Hepatocyte (in vitro differentiated cells): ENCODE measurements around the gene MAGI3. TPM values are rescaled to one million over a fixed set of nuclear protein-coding genes. Genes with fewer than 3 reads are reported as not detected.

Experiments
- DNase-seq: peaks from one replicate; pipeline ENCODE4 v3.0.0-alpha.2; 2016; ENCODE audit warnings: low spot score
- H2AFZ ChIP-seq: fragments of 200-600 bp; sonication (generic); 2 replicates; pipeline ENCODE4 v1.6.0; 2016; ENCODE audit warnings: antibody characterized with exemption, mild to moderate bottlenecking
- H3K27ac ChIP-seq: fragments of 200-600 bp; sonication (generic); 2 replicates; pipeline ENCODE4 v1.5.1; 2016; ENCODE audit warnings: mild to moderate bottlenecking
- H3K27me3 ChIP-seq: fragments of 200-600 bp; sonication (generic); 2 replicates; pipeline ENCODE4 v1.6.1; 2016
- H3K36me3 ChIP-seq: fragments of 200-600 bp; sonication (generic); replicated peaks from 2 replicates; pipeline ENCODE4 v1.5.1; 2016; ENCODE audit warnings: low read depth; ENCODE audit not compliant: insufficient read depth
- H3K4me1 ChIP-seq: fragments of 200-600 bp; sonication (generic); 2 replicates; pipeline ENCODE4 v1.5.1; 2016; ENCODE audit warnings: mild to moderate bottlenecking, moderate library complexity; ENCODE audit not compliant: insufficient read depth
- H3K4me2 ChIP-seq: fragments of 200-600 bp; sonication (generic); 2 replicates; pipeline ENCODE4 v1.6.0; 2016
- H3K4me3 ChIP-seq: fragments of 200-600 bp; sonication (generic); 2 replicates; pipeline ENCODE4 v1.5.1; 2016; ENCODE audit warnings: mild to moderate bottlenecking
- H3K79me2 ChIP-seq: fragments of 200-600 bp; sonication (generic); 2 replicates; pipeline ENCODE4 v1.6.0; 2017; ENCODE audit warnings: mild to moderate bottlenecking
- H3K9me2 ChIP-seq: fragments of 200-600 bp; sonication (generic); replicated peaks from 2 replicates; pipeline ENCODE4 v1.6.0; 2017; ENCODE audit warnings: mild to moderate bottlenecking; ENCODE audit not compliant: insufficient read depth
- H3K9me3 ChIP-seq: fragments of 200-600 bp; sonication (generic); 2 replicates; pipeline ENCODE4 v1.5.1; 2016; ENCODE audit warnings: low read depth, mild to moderate bottlenecking
- H4K20me1 ChIP-seq: fragments of 200-600 bp; sonication (generic); 2 replicates; pipeline ENCODE4 v1.6.0; 2016; ENCODE audit warnings: mild to moderate bottlenecking; ENCODE audit not compliant: insufficient read depth, poor library complexity, severe bottlenecking
- CTCF ChIP-seq: fragments of 200-600 bp; sonication (generic); IDR thresholded peaks from 2 replicates; pipeline ENCODE4 v1.5.1; 2016; ENCODE audit warnings: antibody characterized with exemption, mild to moderate bottlenecking; ENCODE audit not compliant: poor library complexity
- EZH2phosphoT487 ChIP-seq: fragments of 200-600 bp; sonication (generic); IDR thresholded peaks from one replicate; pipeline ENCODE4 v1.6.1; 2018; ENCODE audit warnings: antibody characterized with exemption, mild to moderate bottlenecking, low read depth, moderate library complexity; ENCODE audit not compliant: unreplicated experiment, severe bottlenecking
- WGBS: methylation state at CpG from one replicate; pipeline ENCODE4 v1.1.6; 2016; ENCODE audit warnings: low lambda C conversion rate; ENCODE audit errors: missing lambda C conversion rate; 5-methylcytosine and 5-hydroxymethylcytosine counted together
- polyA plus RNA-seq: library from polyadenylated mRNA; unstranded; fragments of >200 nt; fragmentation: Nextera tagmentation; extraction: Ambion mirVana; gene quantifications from 2 replicates; pipeline ENCODE4 v1.2.1, GENCODE V29; 2016
- small RNA-seq: library from RNA; depleted of rRNA; stranded (forward); fragments of <200 nt; gene quantifications from one replicate; pipeline ENCODE3, GENCODE V24; 2014
- total RNA-seq: library from RNA; depleted of rRNA; stranded (reverse); fragments of >200 nt; gene quantifications from 2 replicates; pipeline ENCODE4 v1.2.3, GENCODE V29; 2014

Gene MAGI3
- total and polyA plus RNA-seq, 2 experiments from 2014 or later, result 15.9 to 22.4 TPM

- Histone ChIP-seq H2AFZ (no peak overlapping the region), H3K9me2 (no peaks in the 10 kb centered on the region), H3K4me2 (no peak overlapping the region), H3K4me3 (no peak overlapping the region), H3K27me3 (no peaks in the 10 kb centered on the region), H3K4me1 (no peaks in the 10 kb centered on the region), H3K27ac (no peak overlapping the region), H3K9me3 (no peaks in the 10 kb centered on the region), H3K36me3 (no peaks in the 10 kb centered on the region), H4K20me1 (no peaks in the 10 kb centered on the region), H3K79me2 (no peaks in the 10 kb centered on the region)
- 90% methylated on average over 5 of the region's 5 CpGs for WGBS
- TF ChIP-seq CTCF (no peak), EZH2phosphoT487 (no peak)
- DNase-seq, result no peak
Measured at GRCh38 chr1:113732802-113733201, 342.5 kb downstream of the MAGI3 start.

- no peaks in the 10 kb centered on the region for H4K20me1 ChIP-seq
- no peaks in the 10 kb centered on the region for H3K9me2 ChIP-seq
- no peaks in the 10 kb centered on the region for H3K79me2 ChIP-seq
- no peak overlapping the region for H3K4me2 ChIP-seq
- no peak for DNase-seq
- no peak overlapping the region for H3K27ac ChIP-seq
- H3K27me3 ChIP-seq, result no peaks in the 10 kb centered on the region
- no peaks in the 10 kb centered on the region for H3K4me1 ChIP-seq
- no peaks in the 10 kb centered on the region for H3K9me3 ChIP-seq
- TF ChIP-seq CTCF (no peak), EZH2phosphoT487 (no peak)
- WGBS, result 99% methylated on average over 2 of the region's 2 CpGs
- H3K36me3 ChIP-seq, result no peaks in the 10 kb centered on the region
- H2AFZ ChIP-seq, result no peak overlapping the region
- H3K4me3 ChIP-seq, result no peak overlapping the region
Measured at GRCh38 chr1:113734357-113735055, 344.2 kb downstream of the MAGI3 start.

Small RNAs within 50 kb of the gene (small RNA-seq; reads per million reads assigned to genes)
- gene MTND5P20, result not detected
